SK-N-MC (cell line): ENCODE measurements around the gene OR51B4.

Experiments used
- EZH2 ChIP-seq: fragments of 200-600 bp; sonication (generic); IDR thresholded peaks from one replicate; pipeline ENCODE4 v1.6.1; 2017; ENCODE audit warnings: antibody characterized with exemption
- POLR2AphosphoS5 ChIP-seq: IDR thresholded peaks from 2 replicates; pipeline ENCODE4 v1.6.1; 2012; ENCODE audit warnings: mild to moderate bottlenecking, low read depth, low read length, borderline replicate concordance

DNA sequence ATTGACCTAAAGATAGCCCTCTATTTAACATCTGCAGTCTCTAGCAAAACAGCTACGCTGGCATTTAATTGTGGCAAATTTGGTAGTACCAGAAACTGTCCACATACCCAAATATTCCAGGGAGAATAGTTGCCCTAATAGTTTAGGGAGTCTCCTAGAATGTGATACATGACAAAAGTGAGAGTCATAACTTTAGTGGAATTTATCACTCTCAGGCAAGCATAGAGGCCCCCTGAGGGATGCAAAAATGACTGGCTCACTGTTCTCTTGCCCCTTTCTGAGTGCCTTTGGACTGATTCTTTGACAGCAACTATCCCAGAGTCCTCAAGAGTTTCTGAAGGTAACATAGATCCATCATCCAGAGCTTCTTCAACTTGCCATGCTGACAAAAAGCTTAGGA, 2.3 kb upstream of the OR51B4 start:
- TF ChIP-seq EZH2, result no peak
- TF ChIP-seq POLR2AphosphoS5, result no peak
